Fibroblast of pulmonary artery (primary cell): ENCODE data around the gene NTM.
"Not testable (repeated sequence)": the region's sequence is repeated elsewhere in the genome, so short reads cannot be mapped to it uniquely, and the experiment has no call there.

Experiments used
- DNase-seq: peaks from one replicate; pipeline ENCODE4 v3.0.0-alpha.2; 2010; ENCODE audit warnings: low read depth
- H3K4me3 ChIP-seq: replicated peaks from 2 replicates; pipeline ENCODE4 v1.5.1; 2011; ENCODE audit warnings: low read depth, mild to moderate bottlenecking, control low read depth, low read length, moderate library complexity
- TF ChIP-seq, protein P1 (sequence below): IDR thresholded peaks from 2 replicates; pipeline ENCODE4 v1.5.1; 2011; ENCODE audit warnings: mild to moderate bottlenecking, control low read depth, low read length, inconsistent platforms; ENCODE audit errors: missing control alignments

NTM gene

DNA sequence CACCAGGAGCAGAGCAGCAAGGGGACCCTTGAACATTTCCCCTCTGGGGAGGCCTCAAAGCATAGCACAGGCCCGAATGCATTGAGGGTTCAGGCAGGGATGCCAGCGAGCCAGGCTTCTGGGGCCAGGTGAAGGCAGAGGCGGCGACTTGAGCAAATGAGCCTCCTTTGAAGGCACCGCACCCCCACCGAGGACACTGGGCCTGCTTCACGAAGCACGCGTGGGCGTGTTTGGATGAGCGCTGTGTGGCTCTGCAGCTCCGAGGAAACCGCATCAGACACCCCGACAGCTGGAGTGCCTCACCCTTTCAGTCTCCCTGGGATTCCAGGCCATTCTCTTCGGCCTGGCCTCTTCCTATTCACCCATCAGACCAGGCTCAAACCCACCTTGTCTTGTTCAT, 301.8 kb downstream of the NTM start:
- no peak for DNase-seq
- TF ChIP-seq, protein P1, sequence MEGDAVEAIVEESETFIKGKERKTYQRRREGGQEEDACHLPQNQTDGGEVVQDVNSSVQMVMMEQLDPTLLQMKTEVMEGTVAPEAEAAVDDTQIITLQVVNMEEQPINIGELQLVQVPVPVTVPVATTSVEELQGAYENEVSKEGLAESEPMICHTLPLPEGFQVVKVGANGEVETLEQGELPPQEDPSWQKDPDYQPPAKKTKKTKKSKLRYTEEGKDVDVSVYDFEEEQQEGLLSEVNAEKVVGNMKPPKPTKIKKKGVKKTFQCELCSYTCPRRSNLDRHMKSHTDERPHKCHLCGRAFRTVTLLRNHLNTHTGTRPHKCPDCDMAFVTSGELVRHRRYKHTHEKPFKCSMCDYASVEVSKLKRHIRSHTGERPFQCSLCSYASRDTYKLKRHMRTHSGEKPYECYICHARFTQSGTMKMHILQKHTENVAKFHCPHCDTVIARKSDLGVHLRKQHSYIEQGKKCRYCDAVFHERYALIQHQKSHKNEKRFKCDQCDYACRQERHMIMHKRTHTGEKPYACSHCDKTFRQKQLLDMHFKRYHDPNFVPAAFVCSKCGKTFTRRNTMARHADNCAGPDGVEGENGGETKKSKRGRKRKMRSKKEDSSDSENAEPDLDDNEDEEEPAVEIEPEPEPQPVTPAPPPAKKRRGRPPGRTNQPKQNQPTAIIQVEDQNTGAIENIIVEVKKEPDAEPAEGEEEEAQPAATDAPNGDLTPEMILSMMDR = no peak
- H3K4me3 ChIP-seq = no peak overlapping the region

DNA sequence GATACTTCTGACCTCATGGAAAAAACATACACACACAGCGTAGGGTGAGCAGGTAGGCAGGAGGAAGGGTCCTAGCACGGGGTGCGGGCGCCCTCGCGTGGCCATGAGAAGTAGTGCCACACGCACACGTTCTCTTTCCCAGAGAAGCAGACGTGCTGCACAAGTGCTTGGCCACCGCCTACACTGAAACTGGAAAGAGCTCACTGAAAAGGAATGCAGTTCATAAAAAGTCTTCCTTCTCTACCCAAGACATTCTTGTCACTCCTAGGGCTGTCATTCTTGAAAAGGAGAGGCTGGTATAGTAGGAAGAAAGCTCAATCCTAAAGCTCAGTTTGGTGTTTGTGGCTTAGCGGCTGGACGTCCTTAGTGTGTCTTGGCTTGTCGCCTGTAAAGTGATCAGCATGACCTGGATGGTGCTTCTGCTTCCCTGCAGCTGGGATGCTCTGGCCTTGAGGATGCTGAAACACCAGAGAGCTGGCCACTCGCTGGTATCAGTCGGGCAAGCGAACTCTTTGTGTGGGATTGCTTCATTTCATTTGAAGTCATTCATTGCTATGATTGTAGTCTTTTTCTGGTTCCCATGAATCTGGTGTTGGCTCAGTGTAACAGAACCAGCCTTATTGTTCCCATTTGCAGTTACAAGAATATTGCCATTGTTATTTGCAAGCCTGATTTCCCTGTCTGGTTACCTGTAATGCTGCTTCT, 303.8 kb downstream of the NTM start:
- TF ChIP-seq, protein P1 = peak; percentile 98
- peak; percentile 78 for DNase-seq
- H3K4me3 ChIP-seq = no peak overlapping the region

DNA sequence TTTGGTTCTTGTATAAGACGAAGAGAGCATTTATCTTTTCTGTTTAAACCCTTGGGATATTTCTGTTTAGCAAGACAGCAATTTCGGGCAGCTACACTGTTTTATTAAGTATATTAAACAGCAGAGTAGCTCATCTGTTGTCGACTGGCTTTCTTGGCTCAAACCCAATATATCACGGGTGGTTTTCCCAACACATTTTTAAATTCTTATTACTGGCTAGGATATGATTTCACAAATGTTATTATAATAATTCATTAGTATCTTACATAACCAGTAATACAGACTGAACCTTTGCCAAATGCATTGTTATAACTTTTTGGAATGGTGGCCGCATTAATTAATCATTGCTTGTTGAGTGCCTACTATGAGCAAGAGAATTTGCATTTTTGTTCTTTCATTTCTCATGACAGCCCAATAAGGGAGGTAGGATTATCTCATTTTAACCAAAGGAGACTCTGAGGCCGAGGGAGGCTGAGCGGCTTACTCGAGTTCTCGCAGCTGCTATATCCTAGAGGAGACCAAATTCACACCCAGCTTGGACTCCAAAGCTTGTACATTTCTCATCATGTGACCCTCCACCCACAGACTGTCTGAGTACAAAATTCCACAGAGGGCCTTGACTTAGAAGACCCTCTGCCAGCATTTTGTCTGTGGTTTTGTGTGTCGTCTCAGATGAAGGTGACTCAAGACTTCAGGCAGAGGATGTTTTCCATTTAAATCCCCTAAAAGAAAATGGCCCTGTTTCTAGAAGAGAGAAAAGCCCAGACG, 304.9 kb downstream of the NTM start:
- TF ChIP-seq, protein P1 = no peak
- H3K4me3 ChIP-seq = no peak overlapping the region
- DNase-seq = no peak

DNA sequence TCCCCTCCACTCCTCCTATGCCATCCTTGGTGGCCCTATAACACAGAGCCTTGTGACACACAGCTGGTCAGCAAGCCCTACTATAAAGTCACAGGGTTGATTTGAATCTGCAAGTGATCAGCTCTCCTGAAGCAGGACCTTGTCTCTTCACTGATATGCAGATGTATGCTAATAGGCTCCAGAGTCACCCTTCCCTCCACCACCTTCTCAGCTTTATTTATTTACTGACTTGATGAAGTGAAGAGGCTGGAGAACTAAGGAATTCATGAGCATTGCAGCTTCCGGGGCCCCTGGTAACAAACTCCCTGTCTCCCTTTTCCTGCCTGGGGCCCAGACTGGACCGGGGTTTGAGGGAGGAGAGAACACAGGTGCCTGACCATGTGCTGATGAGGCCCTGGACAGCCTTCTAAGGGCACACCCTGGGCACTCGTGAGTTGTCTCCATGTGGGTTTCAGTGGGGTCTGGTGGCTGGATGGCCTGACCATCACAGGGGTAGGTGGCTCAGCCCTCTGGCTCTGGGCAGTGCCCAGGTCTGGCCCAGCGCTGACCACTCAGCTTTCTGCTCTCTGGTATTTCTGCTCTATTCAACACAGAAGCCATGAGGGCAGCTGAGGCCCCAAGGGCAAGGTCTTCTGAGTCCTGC, 307.5 kb downstream of the NTM start:
- no peak for DNase-seq

DNA sequence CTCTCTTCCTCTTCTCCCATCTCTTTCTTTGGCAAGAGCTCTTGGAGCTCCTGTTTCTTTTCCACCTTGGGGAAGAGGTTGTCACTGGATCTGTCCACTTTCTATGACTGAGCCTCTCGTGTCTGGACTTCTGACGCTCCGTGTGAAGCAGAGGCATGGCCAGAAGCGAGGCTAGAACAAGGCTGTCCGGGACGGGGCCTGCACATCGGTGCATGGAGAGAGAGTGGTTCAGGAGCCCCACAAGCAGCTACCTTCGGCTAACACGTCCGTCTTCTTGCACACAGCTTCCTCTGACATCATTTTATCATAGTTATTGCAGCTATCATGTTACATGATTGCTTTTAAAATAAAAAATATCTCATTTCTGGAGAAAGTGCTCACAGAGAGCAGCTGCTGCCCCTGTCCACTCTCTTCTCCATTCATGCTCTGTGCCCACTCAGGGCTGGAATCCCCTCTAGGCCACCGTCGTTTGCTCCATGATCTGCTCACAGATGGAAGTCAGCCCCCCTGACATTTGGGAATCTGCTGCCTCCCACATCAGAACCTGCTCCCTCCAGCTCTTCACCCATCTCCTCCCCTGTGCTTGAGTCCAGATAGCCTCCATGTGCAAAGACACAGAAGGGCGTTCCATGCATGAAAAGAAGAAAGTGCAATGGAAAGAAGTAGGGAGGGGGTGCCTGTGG, 308.4 kb downstream of the NTM start:
- no peak for DNase-seq

More for the DNA sequence above, 307.5 kb downstream of the NTM start:
- H3K4me3 ChIP-seq = no peak overlapping the region
- TF ChIP-seq, protein P1 = no peak

DNA sequence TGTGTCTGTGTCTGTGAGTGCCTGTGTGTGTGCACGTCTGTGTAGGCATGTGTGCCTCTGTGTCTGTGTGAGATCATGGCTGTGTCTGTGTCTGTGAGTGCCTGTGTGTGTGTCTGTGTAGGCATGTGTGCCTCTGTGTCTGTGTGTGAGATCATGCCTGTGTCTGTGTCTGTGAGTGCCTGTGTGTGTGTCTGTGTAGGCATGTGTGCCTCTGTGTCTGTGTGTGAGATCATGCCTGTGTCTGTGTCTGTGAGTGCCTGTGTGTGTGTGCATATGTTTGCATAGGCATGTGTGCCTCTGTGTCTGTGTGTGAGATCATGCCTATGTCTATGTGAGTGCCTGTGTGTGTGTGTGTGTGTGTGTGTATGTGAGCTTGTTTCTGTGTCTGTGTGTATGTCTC, 310.0 kb downstream of the NTM start:
- not testable (repeated sequence) for DNase-seq, H3K4me3 ChIP-seq

More for the DNA sequence above, 308.4 kb downstream of the NTM start:
- H3K4me3 ChIP-seq = no peak overlapping the region
- TF ChIP-seq, protein P1 = no peak

DNA sequence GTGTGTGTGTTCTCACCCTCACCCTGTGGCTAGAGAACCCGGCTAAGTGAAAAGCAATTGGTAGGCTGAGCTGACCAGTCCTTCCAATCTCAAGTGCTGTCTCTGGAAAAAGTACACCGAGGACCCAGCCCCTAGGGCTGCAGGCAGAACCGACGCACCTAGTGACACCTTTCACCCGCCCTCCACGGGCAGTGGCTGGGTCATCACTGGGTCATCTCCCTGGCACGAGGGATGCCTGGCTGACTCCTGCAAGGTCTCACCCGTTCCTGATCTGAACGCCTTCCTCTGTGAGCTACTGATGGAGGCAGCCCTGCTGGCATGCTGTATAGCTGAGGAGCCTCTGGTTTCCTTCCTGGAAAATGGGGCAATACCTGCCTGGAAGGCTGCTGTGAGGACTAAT, 311.5 kb downstream of the NTM start:
- DNase-seq = no peak
- no peak overlapping the region for H3K4me3 ChIP-seq
- TF ChIP-seq, protein P1 = no peak
